NCI-H526 treated with DMSO at 0.1 percent for 48 hours (cell line): ENCODE results near the gene CPNE9.

Source experiments
- DNase-seq: peaks from one replicate; lab custom pipeline; 2025; lab: John Stamatoyannopoulos, UW

CPNE9 gene

DNA sequence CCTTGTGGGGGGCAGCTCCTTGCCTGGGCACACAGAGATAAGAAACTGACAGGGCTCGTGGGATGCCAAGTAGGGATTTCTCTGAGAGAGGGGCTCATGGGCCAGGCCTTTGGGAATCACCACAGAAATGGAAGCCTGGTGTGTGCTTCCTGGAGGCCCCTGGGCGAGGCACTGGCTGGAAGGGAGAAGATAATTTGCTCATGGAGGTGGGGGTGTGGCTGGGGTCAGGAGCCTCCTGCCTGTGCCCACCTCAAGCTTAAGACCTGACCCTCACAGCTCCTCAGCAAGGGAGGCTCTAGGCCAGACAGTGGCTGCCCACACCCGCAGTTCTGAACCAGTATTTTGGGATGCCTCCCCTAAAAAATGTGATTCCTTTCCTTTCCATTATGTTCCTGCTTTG lies 16.9 kb upstream of the CPNE9 start:
- DNase-seq, result no peak

DNA sequence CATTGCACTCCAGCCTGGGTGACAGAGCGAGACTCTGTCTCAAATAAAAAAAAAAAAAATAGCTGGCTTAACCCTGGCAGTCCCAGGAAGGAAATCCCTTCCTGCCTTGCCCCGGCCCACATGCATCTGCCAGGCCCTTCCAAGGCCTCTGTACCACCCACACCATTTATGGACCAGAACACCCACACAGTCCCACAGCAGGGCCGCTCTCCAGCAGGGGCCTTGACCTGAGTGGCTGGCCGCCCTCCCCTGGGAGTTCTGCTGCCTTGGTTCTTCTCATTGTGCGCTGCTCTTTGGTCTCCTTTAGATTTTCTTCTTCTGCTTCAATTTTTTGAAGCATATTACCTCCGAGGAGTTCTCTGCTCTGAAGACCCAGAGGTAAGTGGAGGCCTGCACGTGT lies 16.1 kb upstream of the CPNE9 start:
- no peak for DNase-seq

DNA sequence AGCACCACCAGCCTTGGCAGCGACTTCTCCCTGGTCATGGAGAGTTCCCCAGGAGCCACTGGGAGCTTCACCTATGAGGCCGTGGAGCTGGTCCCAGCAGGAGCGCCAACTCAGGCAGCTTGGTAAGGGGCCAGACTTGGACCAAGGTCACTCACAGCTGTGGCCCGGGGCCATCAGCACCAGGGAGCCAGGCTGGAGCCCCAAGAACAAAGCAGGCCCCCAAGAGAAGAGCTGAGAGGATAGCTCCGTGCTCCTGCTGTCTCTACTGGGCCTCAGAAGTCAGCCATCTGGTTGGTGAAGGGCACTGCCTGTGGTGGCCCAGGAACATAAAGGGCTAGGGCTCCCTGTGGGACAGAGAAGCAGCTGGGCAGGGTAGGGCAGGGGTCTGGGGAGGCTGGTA lies 14.7 kb upstream of the CPNE9 start:
- DNase-seq, result no peak

DNA sequence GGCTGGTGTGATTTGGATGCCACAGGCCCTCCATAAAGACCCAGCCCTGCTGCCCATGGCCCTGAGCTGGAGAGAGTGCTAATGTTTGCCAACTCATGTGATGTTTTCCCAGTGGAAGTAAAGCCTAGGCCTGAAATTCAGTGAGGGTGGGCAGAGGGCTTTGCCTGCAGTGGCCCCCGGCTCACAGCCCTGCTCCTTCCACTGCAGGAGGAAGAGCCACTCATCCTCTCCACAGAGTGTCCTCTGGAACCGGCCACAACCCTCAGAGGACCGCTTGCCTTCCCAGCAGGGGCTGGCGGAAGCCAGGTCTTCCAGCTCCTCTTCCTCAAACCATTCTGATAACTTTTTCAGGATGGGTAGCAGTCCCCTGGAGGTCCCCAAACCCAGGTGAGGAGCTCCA lies 13.9 kb upstream of the CPNE9 start:
- DNase-seq, result no peak

DNA sequence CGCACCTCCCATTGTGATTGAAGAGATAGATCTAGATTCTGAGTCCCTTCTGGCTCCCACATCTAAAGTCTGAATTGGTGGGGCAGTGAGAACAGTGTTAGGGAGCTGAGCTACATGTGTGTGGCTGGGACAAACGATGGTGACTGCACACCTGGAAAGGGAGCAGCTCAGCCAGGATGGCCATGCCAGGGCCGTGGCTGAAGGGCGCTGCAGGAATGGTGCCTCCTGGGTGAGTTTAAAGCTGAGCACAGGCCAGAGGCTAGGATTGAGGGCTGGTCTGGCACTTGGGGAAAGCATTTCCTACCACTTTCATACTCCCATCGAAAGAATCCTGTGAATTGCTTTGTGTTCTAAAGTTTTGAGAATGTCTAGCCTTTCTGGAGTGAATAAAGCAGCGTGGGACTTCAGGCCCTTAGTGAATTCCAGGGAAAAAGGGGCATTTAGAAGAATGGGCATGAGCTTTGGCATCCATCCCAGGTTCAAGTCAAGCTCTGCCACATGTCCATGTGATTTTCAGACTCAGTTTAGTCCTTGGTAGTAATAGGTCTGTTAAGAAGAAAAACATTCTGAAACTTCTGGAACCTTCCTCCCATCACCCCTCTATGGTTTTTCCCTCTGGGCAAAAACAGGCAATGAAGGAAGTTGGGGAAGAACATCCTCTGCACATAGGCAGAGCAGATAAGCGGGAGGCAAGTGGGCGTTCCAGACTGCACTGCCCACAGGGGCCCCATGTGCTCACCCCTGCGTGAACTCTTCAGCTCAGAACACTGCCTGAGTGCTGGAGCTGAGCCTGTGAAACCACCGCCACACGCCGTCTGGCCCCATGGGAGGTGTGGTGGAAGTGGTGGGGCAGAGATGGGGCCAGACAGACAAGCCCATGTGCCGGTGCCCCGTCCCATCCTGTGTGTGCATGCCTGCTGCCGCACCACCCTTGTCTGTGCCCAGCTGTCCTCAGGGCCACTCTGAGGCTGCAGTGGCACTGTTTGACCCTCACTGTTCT lies 12.9 kb upstream of the CPNE9 start:
- DNase-seq, result no peak

DNA sequence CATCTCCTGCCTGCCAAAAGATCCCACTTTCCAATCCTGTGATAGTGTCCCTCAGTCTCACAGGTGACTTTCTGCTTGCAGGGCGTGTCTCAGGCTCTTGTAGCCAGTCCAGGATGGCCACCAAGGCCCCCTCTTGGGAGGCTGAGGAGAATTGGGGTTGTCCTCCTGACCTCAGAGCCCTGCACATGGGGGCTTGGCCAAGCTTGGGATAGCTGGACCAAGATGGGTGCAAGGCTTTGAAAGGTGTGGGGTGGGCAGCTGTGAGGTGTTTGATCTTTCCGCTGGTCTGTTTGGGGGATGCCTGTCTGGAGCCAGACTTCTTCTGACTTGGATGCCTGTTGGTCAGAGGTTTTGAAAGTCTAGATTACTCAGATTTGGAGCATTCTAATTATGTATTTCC lies 12.0 kb upstream of the CPNE9 start:
- DNase-seq, result no peak

DNA sequence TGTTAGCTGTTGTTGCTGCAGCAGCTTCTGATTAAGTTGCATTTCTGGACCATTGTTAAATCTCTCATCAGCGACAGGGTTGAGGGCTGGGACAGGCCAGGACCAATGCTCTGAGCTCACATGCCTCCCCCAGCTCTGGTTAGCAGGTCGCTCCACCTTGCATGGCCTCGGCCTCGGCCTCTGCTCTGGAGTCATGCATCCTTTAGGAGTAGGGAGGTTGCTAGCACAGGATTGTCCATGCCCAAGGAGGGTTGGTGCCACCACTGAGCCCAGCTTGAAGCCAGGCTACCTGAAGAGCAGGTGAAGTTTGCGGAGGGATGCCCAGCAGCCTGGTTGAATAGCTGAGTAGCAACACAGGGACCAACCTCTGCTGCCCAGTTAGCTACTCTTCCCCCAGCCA lies 11.2 kb upstream of the CPNE9 start:
- no peak for DNase-seq

DNA sequence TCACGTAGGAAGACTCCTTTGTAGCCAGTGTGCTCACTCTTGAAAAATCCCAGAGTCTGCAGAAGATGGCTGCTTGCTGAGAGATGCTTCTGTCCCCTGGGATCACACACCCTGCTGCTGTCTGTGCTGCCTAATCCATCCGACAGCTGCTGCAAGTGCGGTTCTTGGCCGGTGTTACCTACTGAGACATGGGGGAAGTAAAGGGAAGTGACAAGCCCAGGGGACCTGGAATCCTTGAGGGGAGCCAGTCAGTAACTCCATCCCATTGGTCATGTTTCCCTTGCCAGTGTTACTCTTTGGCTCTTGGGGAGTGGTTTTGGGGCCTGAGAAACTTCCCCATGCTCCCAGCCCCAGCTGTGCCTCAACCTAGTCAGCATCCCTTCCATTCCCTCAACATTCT lies 8.3 kb upstream of the CPNE9 start:
- no peak for DNase-seq

DNA sequence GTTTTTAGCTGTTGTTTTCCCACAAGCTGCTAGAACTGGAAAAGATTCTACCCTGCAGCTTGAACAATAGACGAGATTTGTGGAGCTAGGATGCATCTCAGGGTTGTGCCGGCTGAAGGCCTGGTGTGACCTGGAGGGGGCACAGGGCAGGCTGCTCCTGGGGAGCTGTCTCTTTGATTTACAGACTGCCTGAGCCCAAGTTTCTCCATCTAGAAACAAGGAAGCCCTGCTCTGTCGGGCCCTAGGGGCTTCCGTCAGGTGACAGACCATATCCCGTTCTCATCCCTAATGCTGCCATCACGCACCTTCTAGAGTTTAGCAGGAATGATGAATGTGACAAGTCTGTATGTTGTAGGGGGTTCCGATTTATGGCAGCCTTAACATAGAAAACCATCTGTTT lies 7.9 kb upstream of the CPNE9 start:
- no peak for DNase-seq

DNA sequence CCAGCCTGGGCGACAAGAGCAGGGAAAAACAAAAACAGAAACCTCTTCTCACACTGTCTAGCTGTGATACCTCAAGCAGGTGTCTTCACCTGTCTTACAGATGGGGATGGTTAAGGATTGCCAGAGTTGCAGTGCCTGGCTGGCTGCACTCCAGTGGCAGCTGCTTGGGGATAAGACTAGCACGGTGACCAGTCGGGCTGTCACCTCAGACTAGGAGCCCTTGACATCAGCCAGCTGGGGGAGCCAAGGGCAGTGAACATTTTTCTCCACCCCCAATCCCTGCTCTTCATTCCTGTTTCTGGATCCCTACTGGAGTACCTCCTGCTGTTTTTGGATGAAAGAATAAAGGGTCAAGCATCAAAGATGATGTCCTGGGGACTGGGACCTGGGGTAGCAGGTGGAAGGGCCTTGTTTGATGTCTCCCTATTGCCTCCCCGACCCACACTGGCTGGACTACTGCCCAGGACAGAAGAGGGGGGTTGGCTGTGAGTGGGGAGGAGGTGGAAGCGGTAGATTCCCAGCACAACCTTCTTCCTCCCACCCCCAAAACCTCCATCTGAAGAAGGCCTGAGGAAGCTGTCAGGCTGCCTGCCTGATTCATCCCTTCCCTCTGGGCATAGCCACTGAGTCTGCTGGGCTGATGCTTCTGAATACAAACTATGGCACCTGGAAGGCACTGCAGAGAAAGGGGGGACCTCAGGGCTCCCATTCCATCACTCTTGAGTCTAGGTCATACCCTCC lies 7.0 kb upstream of the CPNE9 start:
- no peak for DNase-seq

DNA sequence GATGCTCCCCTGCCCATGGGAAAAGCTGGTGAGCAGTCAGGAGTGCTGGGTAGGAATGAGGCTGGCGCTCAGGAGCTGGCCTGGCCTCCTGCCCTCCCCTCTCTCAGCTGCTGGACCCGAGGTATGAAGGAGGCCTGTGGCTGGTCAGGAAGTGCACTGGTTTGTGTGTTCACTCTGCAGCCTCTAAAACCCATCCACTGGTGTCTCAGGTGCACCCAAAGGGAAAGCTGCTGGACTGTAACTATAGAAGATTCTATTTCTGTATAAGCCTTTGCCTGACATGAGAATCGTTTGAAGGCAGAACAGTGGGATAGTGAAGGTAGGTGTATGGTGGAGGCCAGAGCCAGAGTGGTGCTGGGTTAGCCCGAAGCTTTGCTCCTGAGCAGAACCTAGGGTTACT lies 5.7 kb upstream of the CPNE9 start:
- DNase-seq, result no peak

DNA sequence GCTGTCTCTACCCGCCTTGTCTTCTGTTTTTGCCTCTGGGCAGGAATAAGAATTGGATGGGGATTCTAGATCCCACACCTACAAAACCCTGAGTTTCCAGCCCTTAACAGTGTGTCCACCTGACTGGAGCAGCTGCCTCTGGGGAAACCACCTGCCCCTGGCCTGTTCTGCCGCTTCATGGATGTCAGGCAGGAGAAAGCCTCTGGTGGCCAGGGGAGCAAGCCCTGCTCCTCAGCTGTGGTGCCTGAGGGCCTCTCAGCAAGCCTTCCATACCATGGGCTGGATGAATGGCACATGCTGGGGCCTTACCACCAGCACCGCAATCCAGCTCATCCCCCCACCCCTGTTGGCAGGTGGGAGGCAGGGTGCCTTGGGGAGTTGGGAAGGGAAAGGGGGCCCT lies 5.3 kb upstream of the CPNE9 start:
- DNase-seq, result no peak

DNA sequence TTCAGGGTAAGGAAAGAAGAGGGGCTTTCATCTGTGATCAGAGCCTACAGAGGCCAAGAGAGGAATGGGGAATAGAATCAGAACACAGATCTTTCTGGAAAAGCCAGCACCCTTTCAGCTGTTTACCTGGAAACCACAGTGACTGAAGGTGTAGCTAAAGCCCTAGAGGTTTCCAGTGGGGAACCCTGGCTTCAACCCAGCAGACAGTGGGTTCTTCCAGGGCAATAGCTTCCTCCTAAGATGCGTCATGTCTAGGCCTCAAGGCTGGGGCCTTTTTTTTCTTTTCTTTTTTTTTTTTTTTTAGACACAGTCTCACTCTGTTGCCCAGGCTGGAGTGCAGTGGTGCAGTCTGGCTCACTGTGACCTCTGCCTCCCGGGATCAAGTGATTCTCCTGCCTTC lies 3.1 kb upstream of the CPNE9 start:
- DNase-seq, result no peak

DNA sequence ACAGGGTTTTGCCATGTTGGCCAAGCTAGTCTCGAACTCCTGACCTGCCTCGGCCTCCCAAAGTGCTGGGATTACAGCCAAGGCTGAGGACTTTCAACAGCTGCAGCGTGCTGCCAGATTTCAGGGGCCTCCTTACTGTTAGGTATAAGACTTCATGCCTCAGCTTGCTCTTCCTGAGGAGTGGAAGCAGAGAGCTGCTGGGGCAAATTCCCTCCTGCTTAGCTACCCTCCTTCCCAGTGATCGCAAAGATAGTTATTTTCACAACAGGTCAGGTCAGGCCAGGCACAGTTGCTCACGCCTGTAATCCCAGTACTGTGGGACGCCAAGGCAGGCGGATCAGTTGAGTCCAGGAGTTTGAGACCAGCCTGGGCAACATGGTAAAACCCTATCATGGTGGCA lies 2.6 kb upstream of the CPNE9 start:
- DNase-seq, result no peak

DNA sequence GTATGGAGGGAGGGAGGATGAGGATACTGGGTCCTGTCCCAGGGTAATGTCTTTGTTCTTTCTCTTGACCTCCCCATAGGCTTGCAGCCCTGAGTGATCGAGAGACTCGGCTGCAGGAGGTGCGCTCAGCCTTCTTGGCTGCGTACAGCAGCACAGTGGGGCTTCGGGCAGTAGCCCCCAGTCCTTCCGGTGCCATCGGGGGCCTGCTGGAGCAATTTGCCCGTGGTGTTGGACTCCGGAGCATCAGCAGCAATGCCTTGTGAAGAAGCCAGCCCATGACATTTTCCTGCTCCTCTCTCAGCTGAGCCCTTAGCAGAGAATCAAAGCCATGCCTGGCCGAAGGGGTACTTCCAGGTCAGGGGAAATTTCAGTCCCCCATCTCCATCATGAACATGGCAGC lies 1.9 kb upstream of the CPNE9 start:
- DNase-seq, result no peak

DNA sequence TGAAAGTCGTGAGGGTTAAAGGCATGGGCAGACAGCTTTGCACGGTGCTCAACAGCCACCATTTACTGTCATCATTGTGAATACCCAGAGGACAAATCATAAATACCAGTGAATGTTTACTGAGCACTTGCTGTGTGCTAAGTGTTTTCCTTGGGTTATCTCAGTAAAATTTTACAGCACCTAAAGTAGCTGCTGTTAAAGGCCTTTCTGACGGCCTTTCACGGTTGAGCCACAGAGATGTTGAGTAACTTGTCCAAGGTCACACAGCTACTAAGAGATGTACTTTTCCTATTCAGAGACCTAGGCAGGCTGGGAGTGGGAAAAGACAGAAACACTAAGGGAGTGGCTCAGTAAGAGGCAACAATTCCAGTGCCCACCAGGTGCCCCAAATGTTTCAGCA lies 393 bp upstream of the CPNE9 start:
- DNase-seq, result no peak

DNA sequence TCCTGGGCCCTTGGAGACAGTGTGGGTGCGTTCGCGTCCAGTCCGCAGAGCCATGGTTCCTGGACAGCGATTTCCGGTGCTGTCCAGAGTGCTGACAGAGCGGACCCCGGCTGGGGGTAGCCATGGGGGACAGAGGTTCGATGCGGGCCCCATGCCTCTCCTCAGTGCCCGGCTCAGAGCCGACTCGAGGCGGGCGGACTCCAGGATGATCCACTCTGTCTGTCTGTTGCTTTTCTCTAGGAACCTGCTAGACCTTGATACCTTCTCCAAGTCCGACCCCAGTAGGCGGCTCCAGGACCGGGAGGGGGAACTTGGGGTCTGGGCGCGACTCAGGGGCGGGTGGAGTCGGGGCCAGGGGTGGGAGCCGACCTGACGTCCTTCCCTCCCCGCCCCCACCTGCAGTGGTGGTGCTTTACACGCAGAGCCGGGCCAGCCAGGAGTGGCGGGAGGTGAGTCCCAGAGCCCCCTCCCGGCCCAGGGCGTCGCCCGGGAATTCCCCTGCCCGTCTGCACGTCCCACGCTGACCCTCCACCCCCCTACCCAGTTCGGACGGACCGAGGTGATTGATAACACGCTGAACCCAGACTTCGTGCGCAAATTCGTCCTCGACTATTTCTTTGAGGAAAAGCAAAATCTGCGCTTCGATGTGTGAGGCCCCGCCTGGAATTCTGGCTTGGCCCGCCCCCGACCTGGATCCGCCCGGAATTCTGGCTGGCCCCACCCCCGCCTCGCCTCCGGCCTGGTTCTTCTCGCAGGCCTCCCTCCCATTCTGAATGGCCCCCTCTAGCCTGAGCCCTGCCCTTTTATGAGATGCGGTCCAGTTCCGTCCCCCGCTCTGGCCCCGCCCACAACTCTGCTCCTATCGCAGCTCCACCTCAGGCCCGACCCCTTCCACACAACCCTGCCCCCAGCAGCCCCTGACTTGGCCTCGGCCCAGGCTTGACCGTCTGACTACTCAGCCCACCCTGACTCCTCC lies 1.0 kb downstream of the CPNE9 start:
- DNase-seq, result no peak

DNA sequence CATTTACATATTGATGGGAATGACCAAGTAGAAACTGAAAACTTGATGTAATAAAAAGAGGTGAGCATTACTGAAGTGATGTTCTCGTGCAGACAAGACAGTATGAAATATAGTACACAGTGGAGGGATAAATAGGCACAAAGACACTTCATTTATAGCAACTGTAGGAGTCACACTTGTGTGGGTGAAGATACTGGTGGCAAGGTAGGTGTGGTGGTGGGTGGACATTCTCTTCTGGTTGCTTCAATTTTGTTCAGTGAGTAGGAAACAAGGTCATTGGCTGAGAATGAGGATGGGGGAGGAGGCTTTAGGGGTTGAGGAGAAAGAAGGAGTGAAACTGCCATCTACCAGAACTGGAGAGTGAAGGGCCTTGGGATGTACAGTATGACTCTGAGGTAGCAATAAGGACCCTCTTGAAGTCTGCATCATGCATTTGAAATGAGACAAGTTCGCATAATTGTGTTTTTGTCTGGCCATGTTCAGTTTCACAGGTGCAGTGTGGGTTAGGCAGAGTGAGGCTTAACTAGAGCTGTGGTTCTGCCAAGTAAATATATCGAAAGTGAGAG lies 6.6 kb downstream of the CPNE9 start:
- DNase-seq, result no peak

DNA sequence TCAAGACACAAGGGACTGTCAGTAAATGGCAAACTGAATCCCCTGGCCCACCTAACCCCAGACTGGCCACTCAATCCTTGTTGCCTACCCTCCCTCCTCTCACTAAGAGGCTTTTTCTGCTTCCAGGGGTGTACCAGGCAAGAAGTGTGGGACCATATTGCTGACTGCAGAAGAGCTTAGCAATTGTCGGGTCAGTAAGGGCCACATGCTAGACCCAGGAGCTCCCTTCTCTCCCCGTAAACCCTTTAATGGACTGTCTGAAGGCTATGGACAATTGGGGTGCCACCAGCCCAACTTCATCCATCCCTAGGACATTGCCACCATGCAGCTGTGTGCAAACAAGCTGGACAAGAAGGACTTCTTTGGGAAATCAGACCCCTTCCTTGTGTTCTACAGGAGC lies 8.8 kb downstream of the CPNE9 start:
- DNase-seq, result no peak

DNA sequence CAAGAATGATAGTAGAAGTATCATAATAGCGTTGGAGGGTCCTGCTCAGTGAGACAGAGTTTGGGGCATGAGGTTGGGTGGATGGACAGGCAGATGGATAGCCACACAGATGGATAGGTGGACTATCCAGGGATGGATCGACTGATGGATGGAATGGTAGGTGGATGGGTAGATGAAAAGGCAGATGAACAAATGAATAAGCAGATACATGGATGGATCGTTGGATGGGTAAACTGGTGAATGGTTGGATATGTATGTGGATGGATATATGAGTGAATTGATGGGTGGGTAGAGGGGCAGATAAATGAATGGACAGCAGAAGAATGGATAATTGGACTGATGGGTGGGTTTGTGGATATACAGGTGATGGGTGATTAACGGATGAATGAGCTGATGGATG lies 9.5 kb downstream of the CPNE9 start:
- no peak for DNase-seq

DNA sequence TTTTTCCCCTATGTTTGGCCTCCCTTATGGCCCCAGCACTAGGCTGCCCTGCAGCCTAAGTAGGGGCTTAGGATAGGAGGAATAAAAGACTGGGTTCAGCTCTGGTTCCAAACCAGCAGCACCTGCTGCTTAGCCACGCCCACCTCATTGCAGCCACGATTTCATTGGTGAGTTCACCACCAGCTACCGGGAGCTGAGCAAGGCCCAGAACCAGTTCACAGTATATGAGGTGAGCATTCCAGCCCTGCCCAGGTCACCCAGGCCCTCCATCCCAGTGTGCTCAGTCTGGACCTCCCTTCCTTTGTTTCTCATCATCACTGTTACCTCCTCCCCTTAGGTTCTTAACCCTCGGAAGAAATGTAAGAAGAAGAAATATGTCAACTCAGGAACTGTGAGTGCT lies 11.5 kb downstream of the CPNE9 start:
- peak; percentile 3 for DNase-seq
